Nephron progenitor cell (in vitro differentiated cells): Measurements from ENCODE around the gene TELO2.
A peak's percentile ranks its signal among the peaks of the same experiment; 100 is the strongest.
"Not testable (repeated sequence)": the region's sequence is repeated elsewhere in the genome, so short reads cannot be mapped to it uniquely, and the experiment has no call there.

Source experiments
- DNase-seq: peaks from one replicate; pipeline ENCODE4 v3.0.0; 2021
- H3K27ac Mint-ChIP-seq: 2 replicates; pipeline ENCODE4 v1.8.0; 2021; ENCODE audit warnings: mild to moderate bottlenecking, moderate library complexity, mixed read lengths
- H3K27me3 Mint-ChIP-seq: 2 replicates; pipeline ENCODE4 v1.8.0; 2021; ENCODE audit warnings: mild to moderate bottlenecking, low read depth, mixed read lengths; ENCODE audit not compliant: poor library complexity
- H3K36me3 Mint-ChIP-seq: 2 replicates; pipeline ENCODE4 v1.8.0; 2021; ENCODE audit warnings: low read depth, mixed read lengths
- H3K4me1 Mint-ChIP-seq: 2 replicates; pipeline ENCODE4 v1.8.0; 2021; ENCODE audit warnings: mixed read lengths
- H3K4me3 Mint-ChIP-seq: 2 replicates; pipeline ENCODE4 v1.8.0; 2021; ENCODE audit warnings: mild to moderate bottlenecking, moderate library complexity, mixed read lengths
- H3K9me3 Mint-ChIP-seq: 2 replicates; pipeline ENCODE4 v1.8.0; 2021; ENCODE audit warnings: mild to moderate bottlenecking, moderate library complexity, mixed read lengths
- TF ChIP-seq, protein P1 (sequence below): fragments of 200-600 bp; sonication (generic); IDR thresholded peaks from 2 replicates; pipeline ENCODE4 v1.5.0; 2021; ENCODE audit warnings: antibody characterized with exemption

The TELO2 gene

DNA sequence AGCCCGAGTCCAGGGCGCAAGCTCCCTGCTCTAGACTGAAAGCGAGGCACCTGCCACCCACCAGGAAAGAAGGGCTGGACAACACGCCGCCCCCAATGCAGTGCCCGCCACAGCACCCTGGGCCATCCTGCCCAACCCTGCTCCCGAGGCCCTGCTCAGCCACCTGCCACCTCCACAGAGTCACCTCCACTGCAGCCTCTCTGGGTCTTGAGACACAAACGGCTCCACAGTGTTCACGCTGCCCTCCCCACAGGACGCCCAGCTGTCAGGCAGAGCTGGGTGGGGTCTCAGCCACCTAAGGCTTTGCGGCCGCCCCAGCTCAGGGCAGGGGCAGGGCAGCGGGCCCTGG, 27.6 kb upstream of the TELO2 start:
- no peak for DNase-seq
- H3K27ac Mint-ChIP-seq: no peak overlapping the region
- no peaks in the 10 kb centered on the region for H3K9me3 Mint-ChIP-seq
- peaks cover 4% of the 10 kb centered on the region for H3K27me3 Mint-ChIP-seq
- peaks cover 8% of the 10 kb centered on the region for H3K36me3 Mint-ChIP-seq
- peaks cover 11% of the 10 kb centered on the region for H3K4me1 Mint-ChIP-seq
- no peak overlapping the region for H3K4me3 Mint-ChIP-seq
- TF ChIP-seq, protein P1, sequence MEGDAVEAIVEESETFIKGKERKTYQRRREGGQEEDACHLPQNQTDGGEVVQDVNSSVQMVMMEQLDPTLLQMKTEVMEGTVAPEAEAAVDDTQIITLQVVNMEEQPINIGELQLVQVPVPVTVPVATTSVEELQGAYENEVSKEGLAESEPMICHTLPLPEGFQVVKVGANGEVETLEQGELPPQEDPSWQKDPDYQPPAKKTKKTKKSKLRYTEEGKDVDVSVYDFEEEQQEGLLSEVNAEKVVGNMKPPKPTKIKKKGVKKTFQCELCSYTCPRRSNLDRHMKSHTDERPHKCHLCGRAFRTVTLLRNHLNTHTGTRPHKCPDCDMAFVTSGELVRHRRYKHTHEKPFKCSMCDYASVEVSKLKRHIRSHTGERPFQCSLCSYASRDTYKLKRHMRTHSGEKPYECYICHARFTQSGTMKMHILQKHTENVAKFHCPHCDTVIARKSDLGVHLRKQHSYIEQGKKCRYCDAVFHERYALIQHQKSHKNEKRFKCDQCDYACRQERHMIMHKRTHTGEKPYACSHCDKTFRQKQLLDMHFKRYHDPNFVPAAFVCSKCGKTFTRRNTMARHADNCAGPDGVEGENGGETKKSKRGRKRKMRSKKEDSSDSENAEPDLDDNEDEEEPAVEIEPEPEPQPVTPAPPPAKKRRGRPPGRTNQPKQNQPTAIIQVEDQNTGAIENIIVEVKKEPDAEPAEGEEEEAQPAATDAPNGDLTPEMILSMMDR: no peak

DNA sequence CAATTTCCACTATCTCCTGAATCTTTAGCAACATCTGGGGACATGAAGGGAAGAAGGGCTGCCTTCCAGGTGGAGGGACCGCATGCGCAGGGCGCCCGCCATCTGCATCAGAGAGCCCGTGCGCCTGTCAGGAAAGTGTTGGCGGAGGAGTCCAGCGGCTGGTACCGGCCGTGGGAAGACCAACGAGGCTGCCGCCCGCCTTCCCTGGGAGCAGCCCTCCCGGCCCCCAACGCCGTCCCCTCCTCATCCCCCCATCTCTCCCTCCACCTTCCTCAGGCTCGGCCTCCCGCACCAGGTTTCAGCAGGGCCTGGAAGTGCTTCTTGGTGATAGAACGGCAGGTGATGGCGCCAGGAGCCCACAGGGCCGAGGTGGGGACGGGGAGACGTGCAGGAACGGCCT, 27.1 kb upstream of the TELO2 start:
- TF ChIP-seq, protein P1: no peak
- Mint-ChIP-seq H3K4me3 (no peak overlapping the region), H3K9me3 (no peaks in the 10 kb centered on the region), H3K27ac (no peak overlapping the region), H3K36me3 (peaks cover 8% of the 10 kb centered on the region), H3K27me3 (peaks cover 4% of the 10 kb centered on the region), H3K4me1 (peaks cover 16% of the 10 kb centered on the region)
- no peak for DNase-seq

DNA sequence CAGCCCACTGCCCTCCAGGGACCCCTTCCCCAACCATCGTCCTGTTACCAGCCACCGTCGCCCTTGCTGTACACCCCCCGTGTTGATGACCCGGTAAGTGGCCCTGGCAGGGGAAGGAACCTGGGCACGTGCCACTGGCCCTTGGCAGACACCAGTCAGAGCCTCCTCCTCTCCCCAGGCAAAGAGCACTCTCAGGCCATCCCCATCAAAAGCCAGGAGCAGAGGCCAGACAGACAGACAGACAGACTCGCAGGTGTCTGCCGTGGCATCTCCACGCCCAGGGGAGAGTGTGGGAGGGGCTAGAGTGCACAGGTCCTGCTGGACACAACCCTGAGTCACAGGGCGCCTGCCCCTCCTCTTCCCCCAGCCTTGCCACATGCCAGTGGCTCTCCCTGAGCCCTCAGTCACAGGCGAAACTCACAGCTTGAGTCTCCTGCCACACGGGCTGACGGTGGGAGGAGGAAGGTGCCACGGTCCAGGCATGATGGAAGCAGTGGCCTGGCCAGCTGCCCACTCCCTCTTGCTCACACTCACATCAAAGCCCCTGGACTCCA, 26.1 kb upstream of the TELO2 start:
- H3K4me1 Mint-ChIP-seq: peaks cover 26% of the 10 kb centered on the region
- TF ChIP-seq, protein P1: no peak
- DNase-seq: no peak
- H3K9me3 Mint-ChIP-seq: no peaks in the 10 kb centered on the region
- peaks cover 4% of the 10 kb centered on the region for H3K27me3 Mint-ChIP-seq
- H3K27ac Mint-ChIP-seq: no peak overlapping the region
- no peak overlapping the region for H3K4me3 Mint-ChIP-seq
- peaks cover 8% of the 10 kb centered on the region for H3K36me3 Mint-ChIP-seq

DNA sequence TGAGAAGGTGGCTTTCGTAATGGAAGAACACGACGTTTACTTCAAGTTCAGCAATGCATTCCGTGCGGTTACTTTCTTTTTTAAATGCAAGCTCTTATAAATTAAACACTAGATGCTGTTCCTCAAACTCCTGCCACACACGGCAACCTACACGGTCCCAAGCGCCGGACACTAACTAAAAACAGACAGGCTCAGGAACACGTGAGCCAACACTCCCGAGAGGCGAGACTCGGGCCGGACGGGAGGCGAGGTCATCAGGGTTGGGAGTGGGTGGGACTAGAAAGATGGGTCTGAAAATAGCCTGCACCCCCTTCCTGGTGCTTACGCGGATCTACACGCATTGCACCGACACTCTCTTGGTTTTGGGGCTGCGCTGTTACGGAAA, 24.7 kb upstream of the TELO2 start:
- H3K4me3 Mint-ChIP-seq: no peak overlapping the region
- peaks cover 7% of the 10 kb centered on the region for H3K27me3 Mint-ChIP-seq
- no peaks in the 10 kb centered on the region for H3K9me3 Mint-ChIP-seq
- H3K4me1 Mint-ChIP-seq: peaks cover 33% of the 10 kb centered on the region
- TF ChIP-seq, protein P1: no peak
- H3K36me3 Mint-ChIP-seq: peaks cover 5% of the 10 kb centered on the region
- no peak for DNase-seq
- no peak overlapping the region for H3K27ac Mint-ChIP-seq

DNA sequence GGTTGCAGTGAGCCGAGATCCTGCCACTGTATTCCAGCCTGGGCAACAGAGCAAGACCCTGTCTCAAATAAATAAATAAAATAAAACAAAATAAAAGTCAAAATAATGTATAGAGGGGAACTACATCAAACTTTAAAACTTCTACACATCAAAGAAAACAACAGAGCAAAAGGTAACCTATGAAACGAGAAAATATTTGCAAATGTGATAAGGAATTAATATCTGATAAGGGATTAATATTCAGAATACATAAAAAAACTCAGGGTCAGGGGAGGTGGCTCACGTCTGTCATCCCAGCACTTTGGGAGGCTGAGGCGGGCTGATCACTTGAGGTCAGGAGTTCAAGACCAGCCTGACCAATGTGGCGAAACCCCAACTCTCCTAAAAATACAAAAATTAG, 24.0 kb upstream of the TELO2 start:
- H3K36me3 Mint-ChIP-seq, H3K9me3 Mint-ChIP-seq, DNase-seq, H3K27me3 Mint-ChIP-seq, H3K4me3 Mint-ChIP-seq, H3K27ac Mint-ChIP-seq: not testable (repeated sequence)
- H3K4me1 Mint-ChIP-seq: peaks cover 40% of the 10 kb centered on the region

DNA sequence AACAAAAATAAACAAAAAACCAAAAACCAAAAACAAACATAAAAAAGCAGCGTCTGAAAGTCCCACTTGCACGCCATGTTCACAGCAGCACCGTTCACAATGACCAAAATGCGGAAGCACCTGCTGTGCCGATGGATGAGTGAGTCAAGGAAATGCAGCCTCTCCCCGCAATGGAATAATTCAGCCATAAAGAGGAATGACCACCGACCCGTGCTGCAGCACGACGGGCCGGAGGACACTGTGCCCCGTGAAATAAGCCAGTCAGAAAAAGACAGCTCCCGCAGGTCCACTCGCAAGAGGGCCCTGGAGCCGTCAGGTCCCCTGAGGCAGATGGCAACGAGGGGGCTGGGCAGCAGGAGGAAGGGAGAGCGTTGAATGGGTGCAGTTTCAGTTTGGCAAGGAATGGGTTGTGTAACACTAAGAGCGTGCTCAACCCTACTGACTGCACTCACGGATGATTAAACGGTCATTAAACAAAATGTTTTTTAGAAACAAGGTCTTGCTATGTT, 23.4 kb upstream of the TELO2 start:
- Mint-ChIP-seq H3K36me3 (peaks cover 5% of the 10 kb centered on the region), H3K27ac (peak overlapping the region; percentile 88), H3K27me3 (peaks cover 7% of the 10 kb centered on the region), H3K9me3 (no peaks in the 10 kb centered on the region), H3K4me3 (no peak overlapping the region), H3K4me1 (peaks cover 41% of the 10 kb centered on the region)
- DNase-seq: no peak
- TF ChIP-seq, protein P1: no peak
